Testis (tissue), 2 donors: ENCODE results near the gene C2CD4C.

Experiments
- POLR2A ChIP-seq: fragments of 450-650 bp; IDR thresholded peaks from one replicate; pipeline ENCODE4 v1.6.1; 2017; ENCODE audit warnings: antibody characterized with exemption, mild to moderate bottlenecking, moderate library complexity
- TF ChIP-seq, protein P1 (sequence below), 3 experiments: fragments of 450-650 bp in 2 of 3; fragments of 200-600 bp in 1 of 3; sonication (generic) in 1 of 3; IDR thresholded peaks; one replicate each; pipeline ENCODE4 v1.5.1; 2016 to 2019; ENCODE audit warnings: antibody characterized with exemption in 3 of 3, mild to moderate bottlenecking in 2 of 3, moderate library complexity in 1 of 3

GRCh38 chr19:403221-404027 lies 5.5 kb downstream of the C2CD4C start:
- TF ChIP-seq, protein P1, sequence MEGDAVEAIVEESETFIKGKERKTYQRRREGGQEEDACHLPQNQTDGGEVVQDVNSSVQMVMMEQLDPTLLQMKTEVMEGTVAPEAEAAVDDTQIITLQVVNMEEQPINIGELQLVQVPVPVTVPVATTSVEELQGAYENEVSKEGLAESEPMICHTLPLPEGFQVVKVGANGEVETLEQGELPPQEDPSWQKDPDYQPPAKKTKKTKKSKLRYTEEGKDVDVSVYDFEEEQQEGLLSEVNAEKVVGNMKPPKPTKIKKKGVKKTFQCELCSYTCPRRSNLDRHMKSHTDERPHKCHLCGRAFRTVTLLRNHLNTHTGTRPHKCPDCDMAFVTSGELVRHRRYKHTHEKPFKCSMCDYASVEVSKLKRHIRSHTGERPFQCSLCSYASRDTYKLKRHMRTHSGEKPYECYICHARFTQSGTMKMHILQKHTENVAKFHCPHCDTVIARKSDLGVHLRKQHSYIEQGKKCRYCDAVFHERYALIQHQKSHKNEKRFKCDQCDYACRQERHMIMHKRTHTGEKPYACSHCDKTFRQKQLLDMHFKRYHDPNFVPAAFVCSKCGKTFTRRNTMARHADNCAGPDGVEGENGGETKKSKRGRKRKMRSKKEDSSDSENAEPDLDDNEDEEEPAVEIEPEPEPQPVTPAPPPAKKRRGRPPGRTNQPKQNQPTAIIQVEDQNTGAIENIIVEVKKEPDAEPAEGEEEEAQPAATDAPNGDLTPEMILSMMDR (IDR thresholded peaks at IDR 0.05) = no peak
- no peak for TF ChIP-seq POLR2A
